ENCODE measurements around the gene PAH.

Gene PAH

DNA sequence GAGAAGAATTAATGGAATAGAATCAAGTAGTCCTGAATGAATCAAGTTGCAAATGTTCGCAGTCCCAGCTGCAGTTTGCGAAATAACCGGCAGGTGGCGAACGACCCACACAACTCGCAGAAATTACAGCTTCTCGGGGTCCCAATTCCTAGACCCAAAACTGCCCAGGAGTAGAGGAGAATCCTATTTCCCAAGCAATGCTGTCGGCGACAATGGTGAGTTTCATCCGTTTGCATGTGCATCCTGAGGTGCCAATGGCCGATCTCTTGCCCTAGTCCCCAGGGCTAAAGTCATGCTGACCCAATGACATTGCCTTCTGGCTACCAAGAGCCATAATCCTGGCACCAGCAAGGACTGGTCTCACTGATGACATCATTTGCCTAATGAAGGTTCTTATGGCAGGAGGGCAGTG is 31.9 kb upstream of the PAH start:
- Histone ChIP-seq H3K36me3 (ENCODE audit: insufficient read depth, low read length) (no peaks in the 10 kb centered on the region), H3K4me3 (ENCODE audit: low read length) (no peak overlapping the region), H3K27me3 (ENCODE audit: insufficient read depth, low read length) (peaks cover 74% of the 10 kb centered on the region), H3K9me3 (ENCODE audit: insufficient read depth, low read depth, low read length) (no peaks in the 10 kb centered on the region), H3K4me1 (ENCODE audit: insufficient read depth, low read length) (peaks cover 11% of the 10 kb centered on the region; the same call in 1 of the 2 replicates), H3K9ac (ENCODE audit: low read depth, low read length) (no peak overlapping the region), H3K27ac (ENCODE audit: low read depth, low read length) (no peak overlapping the region)
- WGBS, result 5% methylated on average over 11 of the region's 11 CpGs

DNA sequence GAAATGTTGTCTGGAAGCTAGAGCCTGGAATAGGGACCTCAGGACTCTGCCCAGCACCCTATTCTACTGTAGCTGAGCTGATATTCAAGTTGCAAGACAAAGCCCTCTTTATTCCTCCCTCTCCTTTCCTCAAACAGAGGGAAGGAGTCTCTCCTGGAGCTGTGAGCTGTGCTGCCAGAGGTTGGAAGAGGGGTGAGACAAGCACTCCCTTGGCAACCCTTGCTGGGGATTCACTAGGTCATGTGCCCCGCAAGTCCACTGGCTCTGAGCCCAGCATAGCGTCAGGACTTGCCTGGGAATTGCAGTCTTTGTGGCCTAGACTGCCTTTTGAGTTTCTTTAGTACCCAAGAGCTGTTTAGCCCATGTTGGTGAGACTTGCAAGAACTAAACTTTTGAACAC is 29.0 kb upstream of the PAH start:
- no peak overlapping the region for H3K9ac ChIP-seq (ENCODE audit: low read depth, low read length)
- no peaks in the 10 kb centered on the region for H3K36me3 ChIP-seq (ENCODE audit: insufficient read depth, low read length)
- H3K9me3 ChIP-seq (ENCODE audit: insufficient read depth, low read depth, low read length), result no peaks in the 10 kb centered on the region
- H3K27me3 ChIP-seq (ENCODE audit: insufficient read depth, low read length), result peaks cover 45% of the 10 kb centered on the region
- 78% methylated on average over 2 of the region's 2 CpGs for WGBS
- H3K4me3 ChIP-seq (ENCODE audit: low read length), result no peak overlapping the region
- H3K27ac ChIP-seq (ENCODE audit: low read depth, low read length), result no peak overlapping the region
- H3K4me1 ChIP-seq (ENCODE audit: insufficient read depth, low read length), result no peaks in the 10 kb centered on the region

GRCh38 chr12:102939670-102940222 is 22.7 kb upstream of the PAH start:
- Histone ChIP-seq H3K9ac (ENCODE audit: low read depth, low read length) (no peak overlapping the region), H3K27ac (ENCODE audit: low read depth, low read length) (no peak overlapping the region), H3K36me3 (ENCODE audit: insufficient read depth, low read length) (no peaks in the 10 kb centered on the region), H3K9me3 (ENCODE audit: insufficient read depth, low read depth, low read length) (0 out of 2 replicates have a peak, but pooled peaks cover 5% of the 10 kb centered on the region), H3K4me3 (ENCODE audit: low read length) (no peak overlapping the region), H3K27me3 (ENCODE audit: insufficient read depth, low read length) (no peaks in the 10 kb centered on the region), H3K4me1 (ENCODE audit: insufficient read depth, low read length) (peaks cover 10% of the 10 kb centered on the region; the same call in 1 of the 2 replicates)
- 90% methylated on average over 2 of the region's 2 CpGs for WGBS

DNA sequence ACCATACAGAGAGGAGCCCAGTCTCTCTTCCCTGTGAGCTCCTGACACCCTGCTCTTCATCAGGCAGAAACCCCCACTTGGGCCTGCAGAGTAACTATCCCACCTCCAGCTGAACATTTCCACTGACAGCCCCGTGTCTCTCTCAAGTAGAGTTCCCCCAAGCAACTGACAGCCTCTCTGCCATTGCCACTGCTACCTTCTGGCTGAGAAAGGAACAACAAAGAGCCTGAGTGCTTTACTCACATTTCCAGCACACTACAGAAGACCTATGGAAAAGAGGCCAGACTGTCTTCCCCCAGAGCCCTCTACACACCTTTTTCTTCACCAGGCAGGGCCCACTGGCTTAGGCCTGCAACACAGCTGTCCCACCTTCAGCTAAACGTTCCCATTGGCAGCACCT is 22.0 kb upstream of the PAH start:
- Histone ChIP-seq H3K4me3 (ENCODE audit: low read length) (no peak overlapping the region), H3K4me1 (ENCODE audit: insufficient read depth, low read length) (peaks cover 10% of the 10 kb centered on the region; the same call in 1 of the 2 replicates), H3K36me3 (ENCODE audit: insufficient read depth, low read length) (no peaks in the 10 kb centered on the region), H3K9me3 (ENCODE audit: insufficient read depth, low read depth, low read length) (0 out of 2 replicates have a peak, but pooled peaks cover 5% of the 10 kb centered on the region), H3K27me3 (ENCODE audit: insufficient read depth, low read length) (no peaks in the 10 kb centered on the region), H3K9ac (ENCODE audit: low read depth, low read length) (no peak overlapping the region), H3K27ac (ENCODE audit: low read depth, low read length) (no peak overlapping the region)
- 86% methylated on average over 2 of the region's 2 CpGs for WGBS

- H3K36me3 ChIP-seq (ENCODE audit: insufficient read depth, low read length), result no peaks in the 10 kb centered on the region
- H3K27ac ChIP-seq (ENCODE audit: low read depth, low read length), result peak overlapping the region; percentile 70; the same call in 1 of the 2 replicates
- WGBS, result no CpG with 5 or more reads among the region's 1 CpG
Measured at GRCh38 chr12:102933168-102933567, 16.1 kb upstream of the PAH start.

GRCh38 chr12:102927220-102927619 is 10.2 kb upstream of the PAH start:
- no peaks in the 10 kb centered on the region for H3K27me3 ChIP-seq (ENCODE audit: insufficient read depth, low read length)
- H3K4me3 ChIP-seq (ENCODE audit: low read length), result no peak overlapping the region
- no peak overlapping the region for H3K9ac ChIP-seq (ENCODE audit: low read depth, low read length)
- H3K27ac ChIP-seq (ENCODE audit: low read depth, low read length), result no peak overlapping the region
- H3K9me3 ChIP-seq (ENCODE audit: insufficient read depth, low read depth, low read length), result no peaks in the 10 kb centered on the region
- no peaks in the 10 kb centered on the region; the same call in 1 of the 2 replicates for H3K4me1 ChIP-seq (ENCODE audit: insufficient read depth, low read length)
- no peaks in the 10 kb centered on the region for H3K36me3 ChIP-seq (ENCODE audit: insufficient read depth, low read length)

More at GRCh38 chr12:102933168-102933567, 16.1 kb upstream of the PAH start:
- H3K27me3 ChIP-seq (ENCODE audit: insufficient read depth, low read length), result no peaks in the 10 kb centered on the region
- H3K4me3 ChIP-seq (ENCODE audit: low read length), result no peak overlapping the region
- H3K9ac ChIP-seq (ENCODE audit: low read depth, low read length), result no peak overlapping the region
- H3K4me1 ChIP-seq (ENCODE audit: insufficient read depth, low read length), result peaks cover 15% of the 10 kb centered on the region; the same call in 1 of the 2 replicates
- no peaks in the 10 kb centered on the region for H3K9me3 ChIP-seq (ENCODE audit: insufficient read depth, low read depth, low read length)

DNA sequence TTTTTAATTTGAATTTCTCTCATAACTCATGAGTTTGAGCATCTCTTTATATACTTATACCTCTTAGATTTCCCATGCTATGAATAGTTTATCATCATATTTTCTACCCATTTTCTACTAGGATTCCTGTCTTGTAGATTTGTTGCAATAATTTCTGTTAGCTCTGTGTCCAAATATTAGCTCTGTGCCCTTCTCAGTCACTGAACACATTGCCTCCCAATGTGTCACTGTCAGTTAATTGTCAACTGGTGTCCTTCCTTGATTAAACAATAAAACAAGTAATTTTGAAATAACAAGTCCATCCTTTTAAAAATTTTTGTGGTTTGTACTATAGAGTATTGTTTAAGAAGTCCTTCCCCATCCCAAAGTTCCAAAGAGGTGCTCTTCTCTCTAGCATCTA is 4.2 kb upstream of the PAH start:
- Histone ChIP-seq H3K9me3 (ENCODE audit: insufficient read depth, low read depth, low read length) (no peaks in the 10 kb centered on the region), H3K27ac (ENCODE audit: low read depth, low read length) (no peak overlapping the region), H3K36me3 (ENCODE audit: insufficient read depth, low read length) (no peaks in the 10 kb centered on the region), H3K9ac (ENCODE audit: low read depth, low read length) (no peak overlapping the region), H3K4me1 (ENCODE audit: insufficient read depth, low read length) (peaks cover 11% of the 10 kb centered on the region), H3K4me3 (ENCODE audit: low read length) (no peak overlapping the region), H3K27me3 (ENCODE audit: insufficient read depth, low read length) (peaks cover 8% of the 10 kb centered on the region; the same call in 1 of the 2 replicates)

DNA sequence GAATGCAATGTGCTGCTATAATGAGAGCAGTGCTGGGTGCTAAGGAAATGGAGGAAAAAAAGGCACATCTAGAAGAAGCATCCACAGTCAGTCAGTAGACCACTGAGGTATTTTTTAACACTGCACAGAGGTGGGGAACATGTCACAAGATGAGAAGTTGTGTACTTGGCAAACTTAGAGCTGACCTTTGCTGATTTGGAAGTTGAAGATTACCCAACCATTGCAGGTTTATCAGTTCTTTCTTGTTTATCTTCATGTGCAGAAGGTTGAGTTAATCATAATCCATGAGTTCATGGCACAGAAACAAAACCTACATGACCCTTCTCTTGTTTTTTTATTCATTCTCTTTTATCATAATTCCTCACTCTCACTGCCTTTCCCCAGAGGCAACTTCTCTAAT is 3.2 kb upstream of the PAH start:
- H3K36me3 ChIP-seq (ENCODE audit: insufficient read depth, low read length), result no peaks in the 10 kb centered on the region
- H3K27me3 ChIP-seq (ENCODE audit: insufficient read depth, low read length), result peaks cover 8% of the 10 kb centered on the region; the same call in 1 of the 2 replicates
- H3K4me3 ChIP-seq (ENCODE audit: low read length), result no peak overlapping the region
- no peak overlapping the region for H3K27ac ChIP-seq (ENCODE audit: low read depth, low read length)
- H3K4me1 ChIP-seq (ENCODE audit: insufficient read depth, low read length), result peaks cover 11% of the 10 kb centered on the region
- no peak overlapping the region for H3K9ac ChIP-seq (ENCODE audit: low read depth, low read length)
- H3K9me3 ChIP-seq (ENCODE audit: insufficient read depth, low read depth, low read length), result no peaks in the 10 kb centered on the region

DNA sequence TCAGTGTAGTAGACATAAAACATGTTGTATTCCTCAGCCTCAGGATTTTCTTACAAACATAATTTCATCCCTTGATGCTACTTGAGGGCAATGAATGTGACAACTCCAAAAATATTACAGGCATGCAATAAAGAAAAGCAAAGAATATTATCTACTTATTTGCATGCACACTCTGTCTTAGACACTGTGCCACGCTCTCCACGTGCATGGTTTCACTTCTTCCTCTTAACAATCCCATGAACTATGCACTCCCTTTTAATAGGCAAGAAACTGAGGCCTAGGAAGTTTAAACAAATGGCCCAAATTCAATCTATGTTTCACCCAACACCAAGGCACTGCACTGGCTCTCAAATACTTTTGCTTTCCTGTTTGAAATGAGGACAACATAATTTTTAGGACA is 1.8 kb upstream of the PAH start:
- peaks cover 8% of the 10 kb centered on the region; the same call in 1 of the 2 replicates for H3K27me3 ChIP-seq (ENCODE audit: insufficient read depth, low read length)
- WGBS, result 89% methylated on average over 2 of the region's 2 CpGs
- no peak overlapping the region for H3K4me3 ChIP-seq (ENCODE audit: low read length)
- H3K9me3 ChIP-seq (ENCODE audit: insufficient read depth, low read depth, low read length), result no peaks in the 10 kb centered on the region
- no peaks in the 10 kb centered on the region for H3K36me3 ChIP-seq (ENCODE audit: insufficient read depth, low read length)
- H3K4me1 ChIP-seq (ENCODE audit: insufficient read depth, low read length), result peaks cover 11% of the 10 kb centered on the region
- no peak overlapping the region for H3K27ac ChIP-seq (ENCODE audit: low read depth, low read length)
- no peak overlapping the region for H3K9ac ChIP-seq (ENCODE audit: low read depth, low read length)

DNA sequence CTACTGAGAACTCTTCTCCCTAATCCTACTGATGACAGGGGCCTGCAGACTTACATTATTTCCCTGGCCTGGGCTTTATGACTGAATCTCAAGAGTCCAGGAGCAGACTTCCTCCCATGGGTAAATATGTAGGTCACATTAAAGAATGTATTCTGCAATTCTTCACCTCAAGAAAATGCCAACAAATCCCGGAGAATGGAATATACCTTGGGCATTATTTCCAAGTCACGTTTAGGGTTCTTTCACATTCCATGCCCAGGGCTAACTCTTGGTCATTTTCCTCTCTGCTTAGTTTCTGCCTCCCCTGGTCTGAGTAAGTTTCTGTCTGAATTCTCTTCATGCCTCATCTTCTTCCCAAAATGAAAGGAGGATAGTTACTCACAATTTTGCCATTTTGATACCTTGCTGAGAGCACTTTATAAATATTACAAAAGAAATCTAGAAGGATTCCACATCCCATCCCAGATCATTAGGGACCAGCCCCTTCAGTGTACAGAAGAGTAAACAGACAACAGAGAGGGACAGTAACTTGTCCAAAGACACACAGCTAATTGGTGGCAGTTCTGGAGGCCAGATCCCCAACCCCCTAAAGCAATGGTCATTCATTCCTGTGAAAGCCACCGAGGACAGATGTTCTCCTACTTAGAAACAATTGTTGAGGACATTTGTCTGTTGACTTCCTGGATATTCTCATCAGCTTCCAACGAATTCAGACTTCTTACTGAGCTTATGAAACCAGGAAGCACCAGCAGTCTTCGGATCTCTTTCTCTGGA is 605 bp downstream of the PAH start:
- H3K4me1 ChIP-seq (ENCODE audit: insufficient read depth, low read length), result peaks cover 11% of the 10 kb centered on the region
- peak overlapping the region; percentile 53; the same call in 1 of the 2 replicates for H3K27ac ChIP-seq (ENCODE audit: low read depth, low read length)
- peak overlapping the region; percentile 53 for H3K4me3 ChIP-seq (ENCODE audit: low read length)
- no peaks in the 10 kb centered on the region for H3K36me3 ChIP-seq (ENCODE audit: insufficient read depth, low read length)
- 91% methylated on average over 5 of the region's 5 CpGs for WGBS
- no peak overlapping the region for H3K9ac ChIP-seq (ENCODE audit: low read depth, low read length)
- H3K9me3 ChIP-seq (ENCODE audit: insufficient read depth, low read depth, low read length), result no peaks in the 10 kb centered on the region
- H3K27me3 ChIP-seq (ENCODE audit: insufficient read depth, low read length), result peaks cover 8% of the 10 kb centered on the region; the same call in 1 of the 2 replicates

DNA sequence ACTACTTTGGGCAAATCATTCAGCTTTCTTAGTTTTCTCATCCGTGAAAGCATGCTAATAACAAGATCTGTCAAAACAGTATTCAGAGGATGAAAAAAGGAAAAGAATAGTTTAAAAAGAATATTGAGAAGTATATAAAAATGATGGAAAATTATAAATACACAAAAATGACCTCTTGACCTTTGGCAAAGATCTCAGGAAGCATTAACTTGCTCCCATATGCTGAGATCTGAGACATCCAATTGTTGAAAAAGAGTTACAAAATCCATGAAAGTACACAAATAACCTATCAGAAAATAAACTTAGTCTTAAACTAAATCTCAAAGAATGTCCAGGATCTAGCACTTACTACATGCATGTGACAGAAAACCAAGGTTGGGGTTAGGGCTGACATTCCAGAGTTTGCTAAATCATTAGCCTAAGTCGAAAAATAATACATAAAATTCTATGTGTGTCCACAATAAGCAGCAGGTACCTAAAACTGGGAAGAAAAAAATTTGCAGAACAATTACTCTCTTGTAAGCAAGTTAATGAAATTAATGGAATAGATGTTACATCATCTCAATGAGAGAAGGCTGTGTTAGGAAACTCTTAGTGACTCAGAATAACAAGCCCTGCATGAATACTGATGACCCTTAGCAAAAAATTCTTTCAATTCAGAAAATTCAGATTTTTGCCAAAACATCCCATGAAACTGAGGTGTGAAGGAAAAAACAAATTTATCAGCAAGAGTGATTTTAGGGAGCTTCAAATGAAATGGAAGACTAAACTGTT is 3.4 kb downstream of the PAH start:
- Histone ChIP-seq H3K36me3 (ENCODE audit: insufficient read depth, low read length) (no peaks in the 10 kb centered on the region), H3K27me3 (ENCODE audit: insufficient read depth, low read length) (peaks cover 8% of the 10 kb centered on the region; the same call in 1 of the 2 replicates), H3K27ac (ENCODE audit: low read depth, low read length) (no peak overlapping the region), H3K9ac (ENCODE audit: low read depth, low read length) (no peak overlapping the region), H3K4me1 (ENCODE audit: insufficient read depth, low read length) (peaks cover 9% of the 10 kb centered on the region), H3K9me3 (ENCODE audit: insufficient read depth, low read depth, low read length) (no peaks in the 10 kb centered on the region), H3K4me3 (ENCODE audit: low read length) (no peak overlapping the region)
- 100% methylated on average over 1 of the region's 2 CpGs for WGBS

Measured in HUES64 (cell line).